Measurements from ENCODE around the gene ZNF536.

The ZNF536 gene

DNA sequence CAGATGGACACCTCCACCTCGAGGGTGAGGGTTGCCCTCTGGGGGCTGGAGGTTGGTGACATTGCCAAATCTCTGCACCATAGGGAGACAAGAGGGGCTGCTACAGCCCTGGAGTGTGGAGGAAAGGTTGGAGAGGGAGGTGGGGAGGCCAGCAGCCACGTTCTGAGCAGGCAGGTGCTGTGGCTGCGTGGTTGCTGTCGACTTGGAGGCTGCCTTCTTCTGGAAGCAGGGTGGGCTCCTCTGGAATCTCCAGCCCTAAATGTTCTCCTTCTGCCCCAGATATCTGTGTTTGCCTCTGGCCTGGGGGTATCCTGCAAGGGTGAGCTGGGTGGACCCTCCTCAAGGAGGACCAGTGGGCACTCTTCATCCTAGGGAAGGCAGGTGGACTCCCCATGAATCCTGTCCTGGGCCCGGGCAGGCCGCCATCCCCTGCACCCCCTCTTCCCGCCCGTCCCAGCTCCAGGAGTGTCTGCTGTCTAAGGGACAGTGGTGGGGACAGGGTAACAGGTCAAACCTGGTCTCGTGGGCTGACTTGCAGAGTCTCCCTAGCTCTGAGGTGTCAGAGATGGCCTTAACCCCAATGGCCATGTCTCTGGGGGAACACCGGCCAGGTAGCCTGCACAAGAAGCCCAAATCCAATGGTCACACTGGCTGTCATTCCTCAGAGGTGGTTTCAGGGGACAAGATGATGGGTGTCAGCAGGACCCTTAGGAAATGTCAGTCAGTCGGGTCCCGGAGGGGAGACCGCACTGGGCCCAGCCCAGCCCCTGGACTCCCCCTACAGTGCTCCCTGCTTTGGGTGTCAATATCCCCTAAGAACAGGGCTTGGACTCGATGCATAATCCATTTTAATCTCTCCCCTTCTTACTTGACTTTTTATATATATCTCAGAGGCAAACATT lies 32.3 kb upstream of the ZNF536 start:
- Histone ChIP-seq H3K9me3 (ENCODE audit: insufficient read depth, low read length) (no peaks in the 10 kb centered on the region), H3K27me3 (ENCODE audit: low read depth, low read length) (peaks cover 9% of the 10 kb centered on the region), H3K4me3 (ENCODE audit: low read length) (no peak overlapping the region), H3K27ac (ENCODE audit: low read length) (no peak overlapping the region), H3K9ac (ENCODE audit: low read length) (no peak overlapping the region), H3K4me2 (ENCODE audit: low read length) (no peak overlapping the region), H3K79me2 (ENCODE audit: low read length) (no peaks in the 10 kb centered on the region), H3K36me3 (replicated peaks; ENCODE audit: low read depth, low read length) (no peaks in the 10 kb centered on the region), H3K4me1 (ENCODE audit: low read length) (no peaks in the 10 kb centered on the region), H4K20me1 (ENCODE audit: insufficient read depth, low read length) (no peaks in the 10 kb centered on the region), H2AFZ (ENCODE audit: low read depth, low read length) (no peak overlapping the region)
- TF ChIP-seq, protein P1, sequence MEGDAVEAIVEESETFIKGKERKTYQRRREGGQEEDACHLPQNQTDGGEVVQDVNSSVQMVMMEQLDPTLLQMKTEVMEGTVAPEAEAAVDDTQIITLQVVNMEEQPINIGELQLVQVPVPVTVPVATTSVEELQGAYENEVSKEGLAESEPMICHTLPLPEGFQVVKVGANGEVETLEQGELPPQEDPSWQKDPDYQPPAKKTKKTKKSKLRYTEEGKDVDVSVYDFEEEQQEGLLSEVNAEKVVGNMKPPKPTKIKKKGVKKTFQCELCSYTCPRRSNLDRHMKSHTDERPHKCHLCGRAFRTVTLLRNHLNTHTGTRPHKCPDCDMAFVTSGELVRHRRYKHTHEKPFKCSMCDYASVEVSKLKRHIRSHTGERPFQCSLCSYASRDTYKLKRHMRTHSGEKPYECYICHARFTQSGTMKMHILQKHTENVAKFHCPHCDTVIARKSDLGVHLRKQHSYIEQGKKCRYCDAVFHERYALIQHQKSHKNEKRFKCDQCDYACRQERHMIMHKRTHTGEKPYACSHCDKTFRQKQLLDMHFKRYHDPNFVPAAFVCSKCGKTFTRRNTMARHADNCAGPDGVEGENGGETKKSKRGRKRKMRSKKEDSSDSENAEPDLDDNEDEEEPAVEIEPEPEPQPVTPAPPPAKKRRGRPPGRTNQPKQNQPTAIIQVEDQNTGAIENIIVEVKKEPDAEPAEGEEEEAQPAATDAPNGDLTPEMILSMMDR (IDR thresholded peaks at IDR 0.05; ENCODE audit: low read depth, low read length), result no peak
- no peak for TF ChIP-seq EZH2phosphoT487 (IDR thresholded peaks at IDR 0.05; ENCODE audit: low read depth)

DNA sequence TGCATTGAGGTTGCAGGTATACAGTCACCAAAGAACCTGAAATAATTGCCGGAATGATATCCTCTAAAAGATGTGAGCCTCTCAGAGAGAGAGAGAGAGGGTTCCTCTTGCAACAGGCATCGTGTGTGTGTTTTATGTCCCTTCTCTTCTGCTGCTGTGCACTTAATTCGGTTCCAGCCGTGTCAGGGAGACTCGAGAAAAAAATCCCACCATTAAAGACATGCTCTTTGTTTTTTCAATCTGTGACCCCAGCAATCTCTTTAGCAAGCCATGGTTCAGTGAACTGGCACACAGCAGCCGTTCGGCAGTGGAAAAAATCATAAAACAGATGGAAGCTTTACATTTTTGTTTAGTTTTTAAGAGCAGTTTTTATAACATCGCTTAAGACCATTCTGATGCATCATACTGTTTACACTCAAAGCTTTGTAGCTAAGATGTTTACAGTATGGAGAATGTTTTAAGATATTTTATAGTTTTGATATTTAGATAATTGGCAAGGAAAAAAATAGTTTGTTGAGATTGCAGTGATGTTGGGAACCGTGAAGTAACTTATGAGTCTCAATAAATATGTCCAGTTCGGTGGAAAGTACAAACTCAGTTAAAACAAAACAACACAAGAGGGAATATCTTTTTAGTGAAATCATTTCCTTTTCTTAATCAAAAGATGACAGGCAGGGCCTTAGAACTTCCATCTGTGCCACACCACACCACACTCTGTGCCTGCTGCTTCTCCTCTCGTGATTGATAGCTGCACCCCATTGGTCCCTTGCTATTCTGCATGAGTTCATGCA lies 31.2 kb upstream of the ZNF536 start:
- Histone ChIP-seq H3K27me3 (ENCODE audit: low read depth, low read length) (peaks cover 9% of the 10 kb centered on the region), H3K9me3 (ENCODE audit: insufficient read depth, low read length) (no peaks in the 10 kb centered on the region), H3K4me1 (ENCODE audit: low read length) (no peaks in the 10 kb centered on the region), H3K27ac (ENCODE audit: low read length) (no peak overlapping the region), H4K20me1 (ENCODE audit: insufficient read depth, low read length) (no peaks in the 10 kb centered on the region), H2AFZ (ENCODE audit: low read depth, low read length) (no peak overlapping the region), H3K36me3 (replicated peaks; ENCODE audit: low read depth, low read length) (no peaks in the 10 kb centered on the region), H3K4me3 (ENCODE audit: low read length) (no peak overlapping the region), H3K9ac (ENCODE audit: low read length) (no peak overlapping the region), H3K4me2 (ENCODE audit: low read length) (no peak overlapping the region), H3K79me2 (ENCODE audit: low read length) (no peaks in the 10 kb centered on the region)
- no peak for TF ChIP-seq EZH2phosphoT487 (IDR thresholded peaks at IDR 0.05; ENCODE audit: low read depth)
- TF ChIP-seq, protein P1 (IDR thresholded peaks at IDR 0.05; ENCODE audit: low read depth, low read length), result no peak

DNA sequence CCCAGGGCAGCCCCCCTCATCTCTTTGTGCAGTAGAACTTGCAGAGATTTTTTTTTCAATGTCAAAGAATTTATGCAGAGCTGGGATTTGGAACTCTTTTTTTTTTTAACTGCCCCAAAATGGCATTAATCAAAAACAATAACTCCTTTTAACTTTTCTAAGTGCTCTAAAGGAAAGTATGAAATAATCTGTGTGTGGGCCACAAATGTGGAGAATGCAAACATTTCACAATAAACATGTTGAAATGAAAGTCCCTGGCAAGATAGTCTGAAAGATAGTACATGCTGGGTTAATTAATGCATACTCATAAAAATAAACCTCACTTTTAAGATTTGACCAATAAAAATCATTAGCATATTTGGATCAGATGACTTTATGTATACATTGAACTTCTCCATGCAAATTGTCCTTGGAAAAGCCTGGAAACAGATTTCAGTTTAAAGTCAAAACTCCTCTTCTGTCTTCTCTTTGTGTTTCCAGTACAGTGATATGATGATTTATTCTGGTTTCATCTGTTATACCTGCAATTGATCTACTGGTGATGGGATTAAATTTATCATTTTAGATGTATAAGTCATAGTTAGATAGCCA lies 30.5 kb upstream of the ZNF536 start:
- peaks cover 9% of the 10 kb centered on the region for H3K27me3 ChIP-seq (ENCODE audit: low read depth, low read length)
- H4K20me1 ChIP-seq (ENCODE audit: insufficient read depth, low read length), result no peaks in the 10 kb centered on the region

More for the DNA sequence above, 30.5 kb upstream of the ZNF536 start:
- TF ChIP-seq, protein P1 (IDR thresholded peaks at IDR 0.05; ENCODE audit: low read depth, low read length), result no peak
- TF ChIP-seq EZH2phosphoT487 (IDR thresholded peaks at IDR 0.05; ENCODE audit: low read depth), result no peak
- H3K4me2 ChIP-seq (ENCODE audit: low read length), result no peak overlapping the region
- H2AFZ ChIP-seq (ENCODE audit: low read depth, low read length), result no peak overlapping the region
- no peaks in the 10 kb centered on the region for H3K36me3 ChIP-seq (replicated peaks; ENCODE audit: low read depth, low read length)
- no peak overlapping the region for H3K4me3 ChIP-seq (ENCODE audit: low read length)
- H3K4me1 ChIP-seq (ENCODE audit: low read length), result no peaks in the 10 kb centered on the region
- H3K27ac ChIP-seq (ENCODE audit: low read length), result no peak overlapping the region
- no peak overlapping the region for H3K9ac ChIP-seq (ENCODE audit: low read length)
- no peaks in the 10 kb centered on the region for H3K79me2 ChIP-seq (ENCODE audit: low read length)
- no peaks in the 10 kb centered on the region for H3K9me3 ChIP-seq (ENCODE audit: insufficient read depth, low read length)

Measured in OCI-LY3 (cell line).